ENCODE data around the gene WNT4.
A peak's percentile ranks its signal among the peaks of the same experiment; 100 is the strongest.
"Not testable (repeated sequence)": the region's sequence is repeated elsewhere in the genome, so short reads cannot be mapped to it uniquely, and the experiment has no call there.

The WNT4 gene

GRCh38 chr1:22098752-22099151 lies 44.1 kb downstream of the WNT4 start:
- Mint-ChIP-seq H3K4me3 (no peak overlapping the region), H3K4me1 (ENCODE audit: low read depth) (peaks cover 73% of the 10 kb centered on the region), H3K36me3 (ENCODE audit: low read depth) (peaks cover 94% of the 10 kb centered on the region), H3K9me3 (no peaks in the 10 kb centered on the region), H3K27me3 (no peaks in the 10 kb centered on the region), H3K27ac (peak overlapping the region; percentile 67)
- DNase-seq = no peak

DNA sequence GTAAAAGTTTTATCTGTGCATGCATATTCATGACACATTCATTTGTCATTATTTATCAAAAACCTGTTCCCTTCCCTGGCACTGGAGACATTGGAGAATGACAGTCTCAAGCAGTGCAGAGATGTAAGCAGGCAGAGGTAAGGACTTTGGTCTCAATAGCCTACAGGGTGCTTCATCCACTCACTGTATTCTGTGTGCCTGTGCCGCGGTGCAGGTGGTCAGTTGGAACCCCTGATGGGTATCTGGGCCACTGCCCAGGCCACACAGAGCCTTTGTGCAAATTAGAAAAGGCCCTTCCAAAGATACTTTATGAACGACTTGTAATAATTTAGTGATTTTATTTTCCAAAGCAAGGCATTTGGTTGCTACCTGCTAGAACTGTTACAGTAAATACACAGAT lies 46.4 kb downstream of the WNT4 start:
- no peaks in the 10 kb centered on the region for H3K27me3 Mint-ChIP-seq
- peaks cover 77% of the 10 kb centered on the region for H3K4me1 Mint-ChIP-seq (ENCODE audit: low read depth)
- no peaks in the 10 kb centered on the region for H3K9me3 Mint-ChIP-seq
- H3K36me3 Mint-ChIP-seq (ENCODE audit: low read depth) = peaks cover 94% of the 10 kb centered on the region
- peak overlapping the region; percentile 29 for H3K27ac Mint-ChIP-seq
- no peak for DNase-seq
- no peak overlapping the region for H3K4me3 Mint-ChIP-seq

DNA sequence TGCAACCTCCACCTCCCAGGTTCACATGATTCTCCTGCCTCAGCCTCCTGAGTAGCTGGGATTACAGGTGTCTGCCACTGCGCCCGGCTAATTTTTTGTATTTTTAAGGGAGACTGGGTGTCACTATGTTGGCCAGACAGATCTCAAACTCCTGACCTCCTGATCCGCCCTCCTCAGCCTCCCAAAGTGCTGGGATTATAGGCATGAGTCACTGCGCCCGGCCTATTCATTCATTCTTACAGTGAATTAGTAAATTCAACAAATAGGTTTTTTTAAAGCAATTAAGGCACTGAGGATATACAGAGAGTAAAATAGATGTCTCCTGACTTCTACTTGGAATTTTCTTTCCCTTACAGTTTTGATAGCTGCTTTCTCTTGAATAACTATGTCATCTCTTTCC lies 46.9 kb downstream of the WNT4 start:
- Mint-ChIP-seq H3K27me3 (no peaks in the 10 kb centered on the region), H3K9me3 (no peaks in the 10 kb centered on the region), H3K4me3 (no peak overlapping the region), H3K4me1 (ENCODE audit: low read depth) (peaks cover 77% of the 10 kb centered on the region), H3K27ac (peak overlapping the region; percentile 29), H3K36me3 (ENCODE audit: low read depth) (peaks cover 94% of the 10 kb centered on the region)
- no peak for DNase-seq

DNA sequence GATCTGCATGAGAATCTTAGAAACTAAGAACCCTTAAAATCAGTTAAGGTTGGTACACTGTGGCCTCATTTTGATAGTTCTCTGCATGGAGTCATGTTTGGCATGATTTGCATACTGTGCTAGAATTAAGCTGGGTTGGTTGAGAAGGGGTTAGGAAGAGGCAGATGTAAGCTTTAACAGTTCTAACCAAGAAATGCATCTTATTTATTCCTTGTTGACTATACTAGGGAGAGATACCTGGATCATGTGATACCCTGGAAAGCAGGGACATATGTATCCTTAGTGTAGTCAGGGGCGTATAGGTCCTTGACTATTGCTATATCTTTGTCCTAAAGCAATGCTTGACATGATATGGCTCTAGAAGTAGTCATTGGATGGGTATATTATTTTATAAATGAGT lies 49.4 kb downstream of the WNT4 start:
- DNase-seq = no peak
- Mint-ChIP-seq H3K36me3 (ENCODE audit: low read depth) (peaks cover 93% of the 10 kb centered on the region), H3K4me3 (no peak overlapping the region), H3K27me3 (no peaks in the 10 kb centered on the region), H3K27ac (peak overlapping the region; percentile 28), H3K9me3 (no peaks in the 10 kb centered on the region), H3K4me1 (ENCODE audit: low read depth) (peaks cover 77% of the 10 kb centered on the region)

- Mint-ChIP-seq H3K36me3 (ENCODE audit: low read depth) (peaks cover 92% of the 10 kb centered on the region), H3K4me1 (ENCODE audit: low read depth) (peaks cover 81% of the 10 kb centered on the region), H3K27ac (peak overlapping the region; percentile 89)
- H3K9me3 Mint-ChIP-seq, H3K4me3 Mint-ChIP-seq, DNase-seq, H3K27me3 Mint-ChIP-seq: not testable (repeated sequence)
Measured at GRCh38 chr1:22092026-22092768, 50.7 kb downstream of the WNT4 start.

GRCh38 chr1:22090867-22091266 lies 52.0 kb downstream of the WNT4 start:
- peak overlapping the region; percentile 91 for H3K27ac Mint-ChIP-seq
- H3K9me3 Mint-ChIP-seq = no peaks in the 10 kb centered on the region
- peaks cover 92% of the 10 kb centered on the region for H3K36me3 Mint-ChIP-seq (ENCODE audit: low read depth)
- H3K27me3 Mint-ChIP-seq = no peaks in the 10 kb centered on the region
- DNase-seq = no peak
- peak overlapping the region; percentile 9 for H3K4me3 Mint-ChIP-seq
- H3K4me1 Mint-ChIP-seq (ENCODE audit: low read depth) = peaks cover 85% of the 10 kb centered on the region

DNA sequence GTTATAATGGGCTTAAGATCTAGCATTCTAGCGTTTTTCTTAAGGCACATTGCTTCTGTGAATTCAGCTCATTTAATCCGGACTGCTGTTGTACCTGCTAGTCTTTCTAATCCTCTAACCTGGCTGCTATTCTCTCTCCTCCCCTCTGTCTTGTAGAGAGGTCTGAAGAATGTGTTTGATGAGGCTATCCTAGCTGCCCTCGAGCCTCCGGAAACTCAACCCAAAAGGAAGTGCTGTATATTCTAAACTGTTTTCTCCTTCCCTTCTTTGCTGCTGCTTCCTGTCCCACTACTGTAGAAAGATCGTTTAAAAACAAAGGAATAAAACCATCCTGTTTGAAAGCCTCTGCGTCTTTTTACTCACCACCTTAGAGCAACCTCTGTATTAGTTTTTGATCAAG lies 53.1 kb downstream of the WNT4 start:
- H3K4me1 Mint-ChIP-seq (ENCODE audit: low read depth) = peaks cover 93% of the 10 kb centered on the region
- no peak for DNase-seq
- H3K36me3 Mint-ChIP-seq (ENCODE audit: low read depth) = peaks cover 93% of the 10 kb centered on the region
- H3K27me3 Mint-ChIP-seq = no peaks in the 10 kb centered on the region
- peak overlapping the region; percentile 51 for H3K4me3 Mint-ChIP-seq
- no peaks in the 10 kb centered on the region for H3K9me3 Mint-ChIP-seq
- peak overlapping the region; percentile 91 for H3K27ac Mint-ChIP-seq

GRCh38 chr1:22089134-22089571 lies 53.7 kb downstream of the WNT4 start:
- Mint-ChIP-seq H3K27ac (peak overlapping the region; percentile 91), H3K4me3 (peak overlapping the region; percentile 51), H3K36me3 (ENCODE audit: low read depth) (peaks cover 95% of the 10 kb centered on the region), H3K9me3 (no peaks in the 10 kb centered on the region), H3K27me3 (no peaks in the 10 kb centered on the region), H3K4me1 (ENCODE audit: low read depth) (peaks cover 95% of the 10 kb centered on the region)
- no peak for DNase-seq

GRCh38 chr1:22088331-22088730 lies 54.6 kb downstream of the WNT4 start:
- Mint-ChIP-seq H3K4me3 (no peak overlapping the region), H3K4me1 (ENCODE audit: low read depth) (peaks cover 96% of the 10 kb centered on the region), H3K9me3 (no peaks in the 10 kb centered on the region), H3K27me3 (no peaks in the 10 kb centered on the region), H3K36me3 (ENCODE audit: low read depth) (peaks cover 97% of the 10 kb centered on the region), H3K27ac (peak overlapping the region; percentile 91)
- DNase-seq = no peak

DNA sequence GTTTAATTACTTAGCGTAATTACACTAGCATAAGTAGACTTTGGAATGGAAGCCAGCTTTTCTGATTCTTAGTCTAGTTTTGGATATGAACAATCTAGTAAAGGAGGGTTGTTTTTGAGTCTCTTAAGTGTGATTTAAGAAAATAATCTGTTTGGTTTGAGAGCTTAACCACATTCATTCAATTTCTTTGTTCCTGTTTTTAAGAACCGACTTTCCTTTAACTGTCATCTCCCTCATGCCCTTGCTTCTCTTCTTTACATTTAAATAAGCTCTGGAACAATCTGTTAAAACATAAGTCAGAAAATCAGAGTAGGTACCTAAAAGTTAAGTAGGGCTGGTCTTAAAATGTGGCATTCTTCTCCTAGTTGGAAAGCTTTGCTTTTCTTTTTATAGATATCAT lies 62.7 kb downstream of the WNT4 start:
- peaks cover 89% of the 10 kb centered on the region for H3K36me3 Mint-ChIP-seq (ENCODE audit: low read depth)
- no peaks in the 10 kb centered on the region for H3K9me3 Mint-ChIP-seq
- no peak overlapping the region for H3K4me3 Mint-ChIP-seq
- peaks cover 82% of the 10 kb centered on the region for H3K4me1 Mint-ChIP-seq (ENCODE audit: low read depth)
- DNase-seq = no peak
- no peaks in the 10 kb centered on the region for H3K27me3 Mint-ChIP-seq
- peak overlapping the region; percentile 42 for H3K27ac Mint-ChIP-seq

DNA sequence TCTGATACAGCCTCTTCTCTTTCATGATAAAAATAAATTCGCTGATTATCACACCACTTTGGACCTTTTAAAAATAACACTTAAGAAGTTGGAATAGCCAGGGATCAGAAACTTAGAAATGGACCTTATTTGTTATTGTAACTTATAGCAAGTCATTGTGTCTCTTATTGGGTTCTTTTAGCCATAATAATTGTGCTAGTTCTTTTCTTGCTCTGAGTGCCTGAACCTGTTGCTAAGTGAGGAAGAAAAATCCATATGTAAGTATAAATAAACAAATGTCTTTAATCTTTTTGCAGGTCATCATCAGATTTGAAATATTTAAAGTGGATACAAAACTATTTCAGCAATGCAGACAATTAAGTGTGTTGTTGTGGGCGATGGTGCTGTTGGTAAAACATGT lies 64.8 kb downstream of the WNT4 start:
- Mint-ChIP-seq H3K4me3 (no peak overlapping the region), H3K27me3 (no peaks in the 10 kb centered on the region), H3K36me3 (ENCODE audit: low read depth) (peaks cover 88% of the 10 kb centered on the region), H3K9me3 (no peaks in the 10 kb centered on the region), H3K27ac (peak overlapping the region; percentile 80), H3K4me1 (ENCODE audit: low read depth) (peaks cover 85% of the 10 kb centered on the region)
- DNase-seq = no peak

DNA sequence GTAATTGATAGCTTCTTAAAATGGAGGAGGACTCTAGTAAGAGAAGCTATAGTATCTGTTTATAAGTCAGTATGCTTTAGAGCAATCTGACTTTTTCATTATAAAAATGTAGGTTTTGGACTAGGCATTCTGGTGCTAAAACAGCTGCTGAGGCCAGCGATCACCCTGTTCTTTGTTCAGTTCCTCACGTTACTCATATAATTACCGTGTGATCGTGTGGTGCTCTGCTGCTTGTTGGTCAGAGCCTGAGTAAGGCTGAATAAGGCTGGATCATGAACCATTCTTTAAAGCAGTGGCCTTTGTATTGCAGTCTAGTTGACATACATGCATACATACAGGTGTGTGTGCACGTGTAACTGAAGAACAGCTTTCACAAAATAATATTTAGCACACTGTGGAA lies 65.2 kb downstream of the WNT4 start:
- peaks cover 89% of the 10 kb centered on the region for H3K36me3 Mint-ChIP-seq (ENCODE audit: low read depth)
- H3K4me1 Mint-ChIP-seq (ENCODE audit: low read depth) = peaks cover 88% of the 10 kb centered on the region
- H3K27ac Mint-ChIP-seq = peak overlapping the region; percentile 80
- no peak for DNase-seq
- H3K9me3 Mint-ChIP-seq = no peaks in the 10 kb centered on the region
- H3K27me3 Mint-ChIP-seq = no peaks in the 10 kb centered on the region
- no peak overlapping the region for H3K4me3 Mint-ChIP-seq

- Mint-ChIP-seq H3K36me3 (ENCODE audit: low read depth) (peaks cover 90% of the 10 kb centered on the region), H3K9me3 (no peaks in the 10 kb centered on the region), H3K4me1 (ENCODE audit: low read depth) (peaks cover 91% of the 10 kb centered on the region), H3K27me3 (no peaks in the 10 kb centered on the region), H3K4me3 (no peak overlapping the region), H3K27ac (peak overlapping the region; percentile 79)
- DNase-seq = no peak
Measured at GRCh38 chr1:22076346-22076745, 66.6 kb downstream of the WNT4 start.

DNA sequence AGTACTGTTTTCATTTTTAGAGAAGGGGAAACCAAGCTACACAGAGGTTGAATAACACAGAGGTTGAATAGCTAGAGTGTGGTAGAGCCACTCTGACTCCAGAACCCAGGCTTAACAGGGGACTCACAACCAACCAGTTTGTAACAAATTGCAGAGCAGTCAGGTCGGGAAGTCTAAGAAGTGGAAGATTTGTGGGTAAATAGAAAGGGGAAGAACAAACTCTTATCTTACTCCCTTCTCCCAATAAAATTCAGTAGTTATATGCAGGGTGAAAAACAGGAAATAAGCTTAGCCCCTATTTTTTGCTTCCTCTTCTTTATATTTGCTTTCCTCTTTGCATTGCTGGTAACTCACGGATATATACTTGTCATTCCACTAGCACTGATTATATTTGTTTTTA lies 67.2 kb downstream of the WNT4 start:
- Mint-ChIP-seq H3K9me3 (no peaks in the 10 kb centered on the region), H3K27me3 (no peaks in the 10 kb centered on the region), H3K27ac (peak overlapping the region; percentile 79), H3K36me3 (ENCODE audit: low read depth) (peaks cover 87% of the 10 kb centered on the region), H3K4me3 (no peak overlapping the region), H3K4me1 (ENCODE audit: low read depth) (peaks cover 89% of the 10 kb centered on the region)
- no peak for DNase-seq

GRCh38 chr1:22074803-22075202 lies 68.1 kb downstream of the WNT4 start:
- peaks cover 88% of the 10 kb centered on the region for H3K4me1 Mint-ChIP-seq (ENCODE audit: low read depth)

More at GRCh38 chr1:22074803-22075202, 68.1 kb downstream of the WNT4 start:
- Mint-ChIP-seq H3K27me3 (no peaks in the 10 kb centered on the region), H3K36me3 (ENCODE audit: low read depth) (peaks cover 83% of the 10 kb centered on the region), H3K4me3 (no peak overlapping the region), H3K9me3 (peaks cover 3% of the 10 kb centered on the region), H3K27ac (peak overlapping the region; percentile 79)
- no peak for DNase-seq

All from activated T-cell treated with anti-CD3 and anti-CD28 coated beads, Interleukin-2, amount 50 U/mL, for 24 hours (primary cell).